Caco-2 (cell line): Measurements from ENCODE around the gene RBMXL3. TPM values are rescaled to one million over a fixed set of nuclear protein-coding genes. Genes with fewer than 3 reads are reported as not detected.

Experiments
- BruUV-seq: library from RNA; stranded (reverse); fragments of 400-500 nt; replicated peaks from 2 replicates; lab custom pipeline; 2021; lab: Mats Ljungman, UMichigan
- CTCF ChIA-PET: fragments of 300-600 bp; sonication (Branson Sonifier 250); formaldehyde crosslinking; loops from one replicate; lab custom pipeline; 2022; ENCODE audit warnings: antibody characterized with exemption; lab: Charles Lee
- POLR2A ChIA-PET: fragments of 300-600 bp; sonication (Branson Sonifier 250); formaldehyde crosslinking; loops from one replicate; lab custom pipeline; 2022; ENCODE audit warnings: antibody characterized with exemption; lab: Charles Lee
- DNase-seq, 2 experiments: peaks; one replicate each; pipeline versions ENCODE4 v3.0.0 to v3.0.0-alpha.2; 2020 to 2022
- H3K27me3 ChIP-seq: replicated peaks from 2 replicates; pipeline ENCODE4 v1.6.0; 2011; ENCODE audit warnings: low read length; ENCODE audit not compliant: control insufficient read depth, insufficient read depth
- H3K36me3 ChIP-seq: 2 replicates; pipeline ENCODE4 v1.5.1; 2011; ENCODE audit warnings: low read length; ENCODE audit not compliant: control insufficient read depth, insufficient read depth
- H3K4me1 ChIP-seq: fragments of 250-450 bp; sonication (Bioruptor Pico); 2 replicates; pipeline ENCODE4 v1.5.1; 2020; ENCODE audit warnings: mild to moderate bottlenecking
- H3K4me3 ChIP-seq: 2 replicates; pipeline ENCODE4 v1.5.1; 2011; ENCODE audit warnings: low read depth, mild to moderate bottlenecking, control low read depth, low read length
- H3K9me3 ChIP-seq: fragments of 250-450 bp; sonication (Bioruptor Pico); 2 replicates; pipeline ENCODE4 v1.5.1; 2020; ENCODE audit warnings: mild to moderate bottlenecking, moderate library complexity
- H3K27ac Mint-ChIP-seq: one replicate; pipeline ENCODE4 v1.8.0; 2022; ENCODE audit warnings: mixed read lengths; ENCODE audit not compliant: unreplicated experiment
- H3K27me3 Mint-ChIP-seq: one replicate; pipeline ENCODE4 v1.8.0; 2022; ENCODE audit warnings: mixed read lengths; ENCODE audit not compliant: insufficient read depth, unreplicated experiment
- H3K36me3 Mint-ChIP-seq: one replicate; pipeline ENCODE4 v1.8.0; 2022; ENCODE audit warnings: mild to moderate bottlenecking, mixed read lengths; ENCODE audit not compliant: insufficient read depth, unreplicated experiment
- H3K4me1 Mint-ChIP-seq: one replicate; pipeline ENCODE4 v1.8.0; 2022; ENCODE audit warnings: low read depth, mixed read lengths; ENCODE audit not compliant: unreplicated experiment
- H3K4me3 Mint-ChIP-seq: one replicate; pipeline ENCODE4 v1.8.0; 2022; ENCODE audit warnings: mild to moderate bottlenecking, moderate library complexity, mixed read lengths; ENCODE audit not compliant: unreplicated experiment
- H3K9me3 Mint-ChIP-seq: one replicate; pipeline ENCODE4 v1.8.0; 2022; ENCODE audit warnings: mixed read lengths; ENCODE audit not compliant: unreplicated experiment
- intact Hi-C: fragments of 100-400 bp; cut with micrococcal nuclease; formaldehyde crosslinking; loops from one replicate; pipeline ENCODE4 v1.10.0; 2022; ENCODE audit not compliant: unreplicated experiment
- total RNA-seq: library from RNA; stranded (reverse); gene quantifications from 2 replicates; pipeline ENCODE4 v1.2.3, GENCODE V29; 2022
- TF ChIP-seq, protein P1 (sequence below), 2 experiments: fragments of 200-600 bp in 1 of 2; IDR thresholded peaks; 1 replicate in 1 of 2; 2 replicates in 1 of 2; pipeline versions ENCODE4 v1.5.1 to v1.8.0; 2011 to 2022; ENCODE audit warnings: antibody characterized with exemption in 1 of 2, control low read depth in 1 of 2, inconsistent platforms in 1 of 2, low read depth in 1 of 2, low read length in 1 of 2, mild to moderate bottlenecking in 1 of 2, moderate library complexity in 1 of 2; ENCODE audit not compliant: insufficient read depth in 1 of 2, severe bottlenecking in 1 of 2, unreplicated experiment in 1 of 2

RBMXL3 gene
- total RNA-seq, 1 experiment from 2014 or later = not detected

DNA sequence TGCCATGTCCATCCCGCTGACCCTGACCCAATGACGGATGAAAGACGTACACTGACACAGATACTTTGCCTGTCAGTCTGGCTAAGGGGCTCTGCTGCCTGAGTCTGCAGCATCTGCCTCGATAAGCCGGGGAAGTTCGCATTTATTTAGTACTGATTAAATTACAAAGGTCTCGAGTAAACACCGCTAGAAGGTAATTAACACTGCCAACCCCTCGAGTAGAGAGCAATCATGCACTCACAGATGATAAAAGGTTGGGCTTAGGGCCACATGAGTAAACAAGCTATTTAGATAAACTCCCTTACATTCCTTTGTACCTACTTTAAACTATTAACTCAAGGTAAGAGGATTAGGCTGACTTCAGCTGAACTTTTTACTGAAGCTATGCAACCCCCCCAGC lies 16.0 kb upstream of the RBMXL3 start:
- Histone ChIP-seq H3K36me3 (no peaks in the 10 kb centered on the region), H3K4me1 (no peaks in the 10 kb centered on the region), H3K9me3 (no peaks in the 10 kb centered on the region), H3K4me3 (no peak overlapping the region), H3K27me3 (no peaks in the 10 kb centered on the region)
- Mint-ChIP-seq H3K36me3 (no peaks in the 10 kb centered on the region), H3K27me3 (no peaks in the 10 kb centered on the region), H3K27ac (no peak overlapping the region), H3K4me3 (no peak overlapping the region), H3K9me3 (no peaks in the 10 kb centered on the region), H3K4me1 (no peaks in the 10 kb centered on the region)
- no TSS peak for BruUV-seq
- intact Hi-C loops = no loop called here
- CTCF ChIA-PET = no interaction called here
- POLR2A ChIA-PET = no interaction called here
- TF ChIP-seq, protein P1, sequence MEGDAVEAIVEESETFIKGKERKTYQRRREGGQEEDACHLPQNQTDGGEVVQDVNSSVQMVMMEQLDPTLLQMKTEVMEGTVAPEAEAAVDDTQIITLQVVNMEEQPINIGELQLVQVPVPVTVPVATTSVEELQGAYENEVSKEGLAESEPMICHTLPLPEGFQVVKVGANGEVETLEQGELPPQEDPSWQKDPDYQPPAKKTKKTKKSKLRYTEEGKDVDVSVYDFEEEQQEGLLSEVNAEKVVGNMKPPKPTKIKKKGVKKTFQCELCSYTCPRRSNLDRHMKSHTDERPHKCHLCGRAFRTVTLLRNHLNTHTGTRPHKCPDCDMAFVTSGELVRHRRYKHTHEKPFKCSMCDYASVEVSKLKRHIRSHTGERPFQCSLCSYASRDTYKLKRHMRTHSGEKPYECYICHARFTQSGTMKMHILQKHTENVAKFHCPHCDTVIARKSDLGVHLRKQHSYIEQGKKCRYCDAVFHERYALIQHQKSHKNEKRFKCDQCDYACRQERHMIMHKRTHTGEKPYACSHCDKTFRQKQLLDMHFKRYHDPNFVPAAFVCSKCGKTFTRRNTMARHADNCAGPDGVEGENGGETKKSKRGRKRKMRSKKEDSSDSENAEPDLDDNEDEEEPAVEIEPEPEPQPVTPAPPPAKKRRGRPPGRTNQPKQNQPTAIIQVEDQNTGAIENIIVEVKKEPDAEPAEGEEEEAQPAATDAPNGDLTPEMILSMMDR (IDR thresholded peaks at IDR 0.05; ENCODE audit: insufficient read depth in 1 of 2, low read depth in 1 of 2, low read length in 1 of 2, severe bottlenecking in 1 of 2, unreplicated experiment in 1 of 2) = no peak
- DNase-seq = no peak

DNA sequence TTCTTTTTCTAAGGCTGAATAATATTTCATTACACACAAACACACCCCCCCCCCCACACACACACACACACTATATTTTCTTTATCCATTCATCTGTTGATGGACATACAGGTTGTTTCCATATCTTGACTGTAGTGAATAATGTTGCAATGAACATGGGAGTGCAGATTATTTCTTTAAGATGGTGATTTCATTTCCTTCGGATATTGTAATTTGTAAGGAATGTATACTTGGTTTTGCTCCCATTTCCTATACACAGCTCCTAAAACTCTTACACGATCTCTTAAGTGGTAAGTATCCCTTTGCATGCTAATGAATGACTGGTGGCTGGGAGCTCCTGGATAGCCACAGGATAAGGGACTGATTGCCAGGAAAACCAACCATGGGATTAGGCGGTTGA lies 14.7 kb upstream of the RBMXL3 start:
- H3K36me3 Mint-ChIP-seq = no peaks in the 10 kb centered on the region
- no peaks in the 10 kb centered on the region for H3K4me1 ChIP-seq
- H3K27me3 ChIP-seq = no peaks in the 10 kb centered on the region
- no peaks in the 10 kb centered on the region for H3K36me3 ChIP-seq
- no peak overlapping the region for H3K4me3 ChIP-seq
- intact Hi-C loops = no loop called here
- BruUV-seq = no TSS peak
- no peaks in the 10 kb centered on the region for H3K27me3 Mint-ChIP-seq
- ChIA-PET POLR2A (no interaction called here), CTCF (no interaction called here)
- DNase-seq = no peak
- H3K27ac Mint-ChIP-seq = no peak overlapping the region
- H3K4me1 Mint-ChIP-seq = no peaks in the 10 kb centered on the region
- H3K9me3 ChIP-seq = no peaks in the 10 kb centered on the region
- TF ChIP-seq, protein P1 (IDR thresholded peaks at IDR 0.05; ENCODE audit: insufficient read depth in 1 of 2, low read depth in 1 of 2, low read length in 1 of 2, severe bottlenecking in 1 of 2, unreplicated experiment in 1 of 2) = no peak
- H3K9me3 Mint-ChIP-seq = no peaks in the 10 kb centered on the region
- no peak overlapping the region for H3K4me3 Mint-ChIP-seq

DNA sequence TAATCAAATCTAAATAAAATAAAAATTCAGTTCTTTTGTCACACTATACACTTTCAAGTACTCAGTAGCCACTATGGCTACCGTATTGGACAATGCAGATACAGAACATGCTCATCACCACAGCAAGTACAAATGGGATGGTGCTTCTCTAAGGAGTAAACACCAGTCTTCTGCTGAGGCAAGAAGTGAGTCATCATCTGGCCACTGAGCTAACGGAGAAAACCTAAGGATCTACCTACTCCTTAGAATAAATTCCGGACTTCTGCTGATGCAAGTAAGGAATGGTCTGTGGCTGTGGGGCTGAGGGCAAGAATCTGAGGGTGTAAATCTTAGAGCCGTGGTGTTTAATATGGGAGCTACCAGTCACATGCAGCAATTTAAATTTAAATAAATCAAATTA lies 11.3 kb upstream of the RBMXL3 start:
- H3K36me3 ChIP-seq = no peaks in the 10 kb centered on the region
- H3K9me3 ChIP-seq = no peaks in the 10 kb centered on the region
- POLR2A ChIA-PET = no interaction called here
- BruUV-seq = no TSS peak
- Mint-ChIP-seq H3K27ac (no peak overlapping the region), H3K27me3 (no peaks in the 10 kb centered on the region), H3K36me3 (no peaks in the 10 kb centered on the region), H3K4me3 (no peak overlapping the region), H3K4me1 (no peaks in the 10 kb centered on the region), H3K9me3 (no peaks in the 10 kb centered on the region)
- no peaks in the 10 kb centered on the region for H3K27me3 ChIP-seq
- intact Hi-C loops = no loop called here
- TF ChIP-seq, protein P1 (IDR thresholded peaks at IDR 0.05; ENCODE audit: insufficient read depth in 1 of 2, low read depth in 1 of 2, low read length in 1 of 2, severe bottlenecking in 1 of 2, unreplicated experiment in 1 of 2) = no peak
- no peak overlapping the region for H3K4me3 ChIP-seq
- no peaks in the 10 kb centered on the region for H3K4me1 ChIP-seq
- no peak for DNase-seq
- CTCF ChIA-PET = no interaction called here
